DMS114 treated with DMSO at 0.1 percent for 48 hours (cell line): ENCODE data around the gene STUM.

Source experiments
- DNase-seq: peaks from one replicate; lab custom pipeline; 2025; ENCODE audit not compliant: unreplicated experiment; lab: John Stamatoyannopoulos, UW

The STUM gene

GRCh38 chr1:226624526-226624925 is 76.0 kb downstream of the STUM start:
- DNase-seq = no peak

- no peak for DNase-seq
Observed at GRCh38 chr1:226625326-226625725, 76.8 kb downstream of the STUM start.

- DNase-seq = no peak
Observed at GRCh38 chr1:226625832-226626576, 77.4 kb downstream of the STUM start.

GRCh38 chr1:226626577-226626956 is 78.0 kb downstream of the STUM start:
- DNase-seq = peak; percentile 20

- no peak for DNase-seq
Observed at GRCh38 chr1:226627050-226627755, 78.6 kb downstream of the STUM start.

GRCh38 chr1:226627924-226628611 is 79.5 kb downstream of the STUM start:
- DNase-seq = no peak

GRCh38 chr1:226628612-226629155 is 80.1 kb downstream of the STUM start:
- no peak for DNase-seq

- DNase-seq = no peak
Observed at GRCh38 chr1:226629210-226629895, 80.8 kb downstream of the STUM start.

- no peak for DNase-seq
Observed at GRCh38 chr1:226629896-226630550, 81.5 kb downstream of the STUM start.

GRCh38 chr1:226630592-226630991 is 82.0 kb downstream of the STUM start:
- no peak for DNase-seq

- DNase-seq = no peak
Observed at GRCh38 chr1:226631229-226632000, 82.9 kb downstream of the STUM start.

GRCh38 chr1:226632169-226632879 is 83.8 kb downstream of the STUM start:
- DNase-seq = no peak

GRCh38 chr1:226632922-226633351 is 84.4 kb downstream of the STUM start:
- DNase-seq = no peak

- DNase-seq = no peak
Observed at GRCh38 chr1:226633541-226634165, 85.1 kb downstream of the STUM start.

- peak; percentile 44 for DNase-seq
Observed at GRCh38 chr1:226634166-226634588, 85.6 kb downstream of the STUM start.

GRCh38 chr1:226634611-226635246 is 86.2 kb downstream of the STUM start:
- DNase-seq = no peak

GRCh38 chr1:226635456-226635941 is 86.9 kb downstream of the STUM start:
- DNase-seq = no peak

- no peak for DNase-seq
Observed at GRCh38 chr1:226636847-226637096, 88.2 kb downstream of the STUM start.
